K562 (cell line): Measurements from ENCODE around the gene AEN. TPM values are rescaled to one million over a fixed set of nuclear protein-coding genes. Genes with fewer than 3 reads are reported as not detected.

Experiments
- ADNP ChIP-seq: fragments of 200-800 bp; sonication (Bioruptor generic); IDR thresholded peaks from 2 replicates; pipeline ENCODE4 v1.6.1; 2016; ENCODE audit warnings: missing genetic modification characterization, missing compliant biosample characterization
- CBFA2T2 ChIP-seq: fragments of 450-650 bp; conservative IDR thresholded peaks from 2 replicates; pipeline ENCODE4 v1.6.1; 2017; ENCODE audit warnings: mild to moderate bottlenecking
- CBX3 ChIP-seq, 2 experiments: IDR thresholded peaks; 1 replicate in 1 of 2; 2 replicates in 1 of 2; pipeline ENCODE4 v1.6.1; 2012; ENCODE audit warnings: inconsistent platforms in 2 of 2, low read length in 2 of 2, borderline replicate concordance in 1 of 2, control low read depth in 1 of 2
- CTCF ChIP-seq, 3 experiments: IDR thresholded peaks in 2 of 3; conservative IDR thresholded peaks in 1 of 3; 2 replicates each; pipeline ENCODE4 v1.5.1; 2011 to 2012; ENCODE audit warnings: low read length in 3 of 3, mild to moderate bottlenecking in 3 of 3, control low read depth in 2 of 3, improper control_type of control experiment in 1 of 3, inconsistent platforms in 1 of 3, low read depth in 1 of 3, mixed read lengths in 1 of 3, moderate library complexity in 1 of 3; ENCODE audit not compliant: insufficient read depth in 2 of 3
- ETV6 ChIP-seq, 3 experiments: fragments of 150-350 bp in 1 of 3; sonication (generic) in 1 of 3; formaldehyde crosslinking in 1 of 3; IDR thresholded peaks; 2 replicates each; pipeline versions ENCODE4 v1.6.1 to v1.8.0; 2014 to 2022; ENCODE audit warnings: borderline replicate concordance in 2 of 3, low read depth in 2 of 3, antibody characterized with exemption in 1 of 3, low read length in 1 of 3, mild to moderate bottlenecking in 1 of 3, missing genetic modification reagents in 1 of 3
- FOXK2 ChIP-seq, 2 experiments: fragments of 450-650 bp; IDR thresholded peaks in 1 of 2; conservative IDR thresholded peaks in 1 of 2; 2 replicates each; pipeline ENCODE4 v1.6.1; 2016; ENCODE audit warnings: low read depth in 2 of 2, mild to moderate bottlenecking in 1 of 2
- HDAC2 ChIP-seq: fragments of 450-650 bp; IDR thresholded peaks from 2 replicates; pipeline ENCODE4 v1.6.1; 2016; ENCODE audit warnings: mild to moderate bottlenecking
- HES1 ChIP-seq: fragments of 450-650 bp; IDR thresholded peaks from 2 replicates; pipeline ENCODE4 v1.6.1; 2016; ENCODE audit warnings: low read depth, mild to moderate bottlenecking, moderate library complexity
- IRF2 ChIP-seq: sonication (generic); formaldehyde crosslinking; IDR thresholded peaks from 2 replicates; pipeline ENCODE4 v1.8.1; 2022; ENCODE audit warnings: mild to moderate bottlenecking, missing genetic modification reagents
- MAFF ChIP-seq: IDR thresholded peaks from 2 replicates; pipeline ENCODE4 v1.6.1; 2012; ENCODE audit warnings: low read length, improper control_type of control experiment
- MBD2 ChIP-seq: sonication (generic); IDR thresholded peaks from 2 replicates; pipeline ENCODE4 v1.6.1; 2016; ENCODE audit warnings: low read depth, borderline replicate concordance
- MEF2D ChIP-seq: conservative IDR thresholded peaks from 2 replicates; pipeline ENCODE4 v1.6.1; 2016; ENCODE audit warnings: low read depth, missing genetic modification characterization, missing compliant biosample characterization
- MTA3 ChIP-seq: fragments of 450-650 bp; formaldehyde crosslinking; IDR thresholded peaks from 2 replicates; pipeline ENCODE4 v1.6.1; 2017; ENCODE audit warnings: mild to moderate bottlenecking, borderline replicate concordance
- NCOR1 ChIP-seq: fragments of 450-650 bp; IDR thresholded peaks from 2 replicates; pipeline ENCODE4 v1.6.1; 2016; ENCODE audit warnings: mild to moderate bottlenecking, moderate library complexity
- RCOR1 ChIP-seq, 2 experiments: IDR thresholded peaks; 2 replicates each; pipeline ENCODE4 v1.6.1; 2012; ENCODE audit warnings: low read depth in 2 of 2, low read length in 2 of 2, borderline replicate concordance in 1 of 2, improper control_type of control experiment in 1 of 2
- SIN3A ChIP-seq, 2 experiments: fragments of 150-350 bp in 1 of 2; IDR thresholded peaks; 2 replicates each; pipeline ENCODE4 v1.6.1; 2011 to 2016; ENCODE audit warnings: borderline replicate concordance in 2 of 2, low read depth in 2 of 2, low read length in 2 of 2, mild to moderate bottlenecking in 2 of 2, moderate library complexity in 2 of 2; ENCODE audit not compliant: control insufficient read depth in 1 of 2
- SMAD4 ChIP-seq: fragments of 250-450 bp; sonication (Bioruptor Pico); conservative IDR thresholded peaks from 2 replicates; pipeline ENCODE4 v1.8.0; 2021; ENCODE audit warnings: inconsistent platforms, mild to moderate bottlenecking, moderate library complexity
- TBP ChIP-seq: optimal IDR thresholded peaks from 2 replicates; pipeline ENCODE3; 2011; ENCODE audit warnings: low read depth, low read length, improper control_type of control experiment
- TEAD1 ChIP-seq, 2 experiments: fragments of 450-650 bp in 1 of 2; sonication (generic) in 1 of 2; formaldehyde crosslinking; IDR thresholded peaks; 2 replicates each; pipeline versions ENCODE4 v1.4.0 to v1.8.0; 2020 to 2022; ENCODE audit warnings: mild to moderate bottlenecking in 2 of 2, missing genetic modification reagents in 1 of 2
- ZC3H8 ChIP-seq: fragments of 450-650 bp; IDR thresholded peaks from 2 replicates; pipeline ENCODE4 v1.6.1; 2017
- polyA plus RNA-seq, 8 experiments: library from polyadenylated mRNA; depleted of rRNA in 4 of 8; stranded (reverse) in 5 of 8; unstranded in 3 of 8; fragments of >200 nt; fragmentation: Nextera tagmentation in 2 of 8; fragmentation: Illumina TruSeq in 1 of 8; extraction: Ambion mirVana in 2 of 8; extraction: Trizol in 1 of 8; gene quantifications; 2 replicates each; pipeline versions ENCODE4 v1.2.1 to v1.2.3, GENCODE V29; 2011 to 2014; ENCODE audit warnings: inconsistent platforms in 1 of 8, missing spikeins in 1 of 8
- total RNA-seq, 7 experiments: library from RNA; depleted of rRNA in 6 of 7; stranded (reverse); fragments of >200 nt in 6 of 7; fragmentation: Illumina TruSeq in 2 of 7; extraction: Trizol in 2 of 7; gene quantifications; 2 replicates each; pipeline versions ENCODE4 v1.2.1 to v1.2.3, GENCODE V29; 2011 to 2021; ENCODE audit warnings: low replicate concordance in 1 of 7
- TF ChIP-seq, protein P1 (sequence below): fragments of 450-650 bp; conservative IDR thresholded peaks from 2 replicates; pipeline ENCODE4 v1.6.1; 2016; ENCODE audit warnings: missing genetic modification characterization, low read depth, mild to moderate bottlenecking, missing compliant biosample characterization, moderate library complexity
- TF ChIP-seq, protein P2 (sequence below): sonication (generic); formaldehyde crosslinking; IDR thresholded peaks from 2 replicates; pipeline ENCODE4 v1.8.1; 2023; ENCODE audit warnings: mild to moderate bottlenecking, missing genetic modification reagents, moderate library complexity

The AEN gene
- total and polyA plus RNA-seq, 9 of the 15 experiments (the other 6 are each of a cell fraction or from before 2014, with no cell fraction given) = 9.0 to 51.0 (median 32.8) TPM

DNA sequence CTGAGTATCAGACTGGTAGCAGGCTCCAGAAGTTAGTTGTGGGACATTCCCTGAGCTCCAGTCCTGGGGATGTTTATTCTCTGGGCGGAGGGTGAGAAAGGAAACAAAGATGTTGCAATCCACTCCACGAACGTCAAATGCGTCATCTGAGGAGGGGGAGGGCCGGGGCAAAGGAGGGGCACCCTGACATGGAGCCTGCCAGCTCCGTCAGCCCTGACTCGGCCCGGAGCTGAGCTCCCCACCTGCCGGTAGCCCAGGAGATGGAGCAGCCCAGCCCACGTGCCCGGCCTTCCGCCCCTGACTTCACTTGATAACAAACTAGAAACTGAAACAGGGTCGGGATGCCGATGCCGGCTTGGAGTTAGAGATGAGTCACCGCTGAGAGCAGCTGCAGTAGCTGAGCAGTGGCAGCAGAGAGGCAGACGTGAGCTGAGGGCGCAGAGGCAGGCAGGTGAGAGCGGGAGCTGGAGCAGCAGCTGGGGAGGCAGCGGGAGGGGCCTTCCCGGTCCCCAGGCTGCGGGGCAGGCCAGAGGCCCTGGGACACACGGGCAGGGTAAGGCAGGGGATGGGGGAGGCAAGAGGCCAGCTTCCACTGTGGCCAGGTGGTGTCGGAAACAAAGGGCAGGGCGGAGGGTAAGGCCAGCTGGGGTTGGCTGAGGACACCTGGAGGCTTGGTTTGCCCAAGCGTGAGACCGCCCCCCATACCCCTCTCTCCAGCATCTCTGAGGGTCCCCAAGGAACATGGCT, 17.7 kb downstream of the AEN start, which contains the start of gene ISG20 (continued):
- peak; percentile 94 to 96 for TF ChIP-seq FOXK2 (conservative IDR thresholded peaks at IDR 0.05 in 1 of 2, IDR thresholded peaks at IDR 0.05 in 1 of 2; ENCODE audit: low read depth in 2 of 2)
- TF ChIP-seq MTA3 = peak; percentile 86
- no peak for TF ChIP-seq ADNP (tag)
- peak; percentile 93 for TF ChIP-seq CBFA2T2
- TF ChIP-seq SMAD4 (CRISPR knock-in tag) = peak; percentile 71
- TF ChIP-seq NCOR1 = peak; percentile 76
- peak; percentile 64 to 76 (median 65) for TF ChIP-seq CTCF (IDR thresholded peaks at IDR 0.05 in 2 of 3, conservative IDR thresholded peaks at IDR 0.05 in 1 of 3; ENCODE audit: insufficient read depth in 2 of 3, low read depth in 1 of 3, low read length in 3 of 3)
- TF ChIP-seq, protein P1, sequence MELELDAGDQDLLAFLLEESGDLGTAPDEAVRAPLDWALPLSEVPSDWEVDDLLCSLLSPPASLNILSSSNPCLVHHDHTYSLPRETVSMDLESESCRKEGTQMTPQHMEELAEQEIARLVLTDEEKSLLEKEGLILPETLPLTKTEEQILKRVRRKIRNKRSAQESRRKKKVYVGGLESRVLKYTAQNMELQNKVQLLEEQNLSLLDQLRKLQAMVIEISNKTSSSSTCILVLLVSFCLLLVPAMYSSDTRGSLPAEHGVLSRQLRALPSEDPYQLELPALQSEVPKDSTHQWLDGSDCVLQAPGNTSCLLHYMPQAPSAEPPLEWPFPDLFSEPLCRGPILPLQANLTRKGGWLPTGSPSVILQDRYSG = no peak
- no peak for TF ChIP-seq MAFF
- peak; percentile 50 to 97; a peak in 3 of 4 replicates for TF ChIP-seq RCOR1 (IDR thresholded peaks at IDR 0.05; ENCODE audit: borderline replicate concordance in 1 of 2, low read depth in 2 of 2, low read length in 2 of 2)
- peak in 1 of 2 experiments; percentile 70; a peak in 1 of 3 replicates for TF ChIP-seq CBX3 (IDR thresholded peaks at IDR 0.05; ENCODE audit: borderline replicate concordance in 1 of 2, low read length in 2 of 2)
- TF ChIP-seq ETV6 (IDR thresholded peaks at IDR 0.05; ENCODE audit: borderline replicate concordance in 1 of 2, low read depth in 2 of 2, low read length in 1 of 2) = 0 out of 4 replicates have a peak, but pooled peaks of 1 of the 2 experiments have one; percentile 29
- TF ChIP-seq ETV6 (CRISPR knock-in tag; IDR thresholded peaks at IDR 0.05; ENCODE audit: borderline replicate concordance) = no peak
- TF ChIP-seq TBP = peak; percentile 60
- TF ChIP-seq HDAC2 = peak; percentile 92
- no peak for TF ChIP-seq MEF2D (tag)
- peak; percentile 50 to 72; a peak in 1 of 4 replicates for TF ChIP-seq SIN3A (IDR thresholded peaks at IDR 0.05; ENCODE audit: borderline replicate concordance in 2 of 2, control insufficient read depth in 1 of 2, low read depth in 2 of 2, low read length in 2 of 2)
- TF ChIP-seq TEAD1 (CRISPR knock-in tag; IDR thresholded peaks at IDR 0.05) = peak in 1 of 2 experiments; percentile 83; a peak in 2 of 4 replicates
- no peak for TF ChIP-seq ZC3H8
- TF ChIP-seq MBD2 = peak; percentile 69; the same call in 1 of the 2 replicates
- TF ChIP-seq, protein P2, sequence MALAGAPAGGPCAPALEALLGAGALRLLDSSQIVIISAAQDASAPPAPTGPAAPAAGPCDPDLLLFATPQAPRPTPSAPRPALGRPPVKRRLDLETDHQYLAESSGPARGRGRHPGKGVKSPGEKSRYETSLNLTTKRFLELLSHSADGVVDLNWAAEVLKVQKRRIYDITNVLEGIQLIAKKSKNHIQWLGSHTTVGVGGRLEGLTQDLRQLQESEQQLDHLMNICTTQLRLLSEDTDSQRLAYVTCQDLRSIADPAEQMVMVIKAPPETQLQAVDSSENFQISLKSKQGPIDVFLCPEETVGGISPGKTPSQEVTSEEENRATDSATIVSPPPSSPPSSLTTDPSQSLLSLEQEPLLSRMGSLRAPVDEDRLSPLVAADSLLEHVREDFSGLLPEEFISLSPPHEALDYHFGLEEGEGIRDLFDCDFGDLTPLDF = peak; percentile 29; the same call in 1 of the 2 replicates
- TF ChIP-seq HES1 = peak; percentile 96
- TF ChIP-seq IRF2 = peak; percentile 62; the same call in 1 of the 2 replicates
